HCEC 1CT (cell line): ENCODE results near the gene F5.

Experiments used
- DNase-seq: peaks from one replicate; pipeline ENCODE4 v3.0.0-alpha.2; 2017

F5 gene

GRCh38 chr1:169475806-169476387 is 110.4 kb downstream of the F5 start:
- no peak for DNase-seq

GRCh38 chr1:169474302-169474995 is 111.8 kb downstream of the F5 start:
- no peak for DNase-seq

GRCh38 chr1:169473347-169473746 is 112.9 kb downstream of the F5 start:
- DNase-seq: no peak

GRCh38 chr1:169472738-169473137 is 113.5 kb downstream of the F5 start:
- no peak for DNase-seq

GRCh38 chr1:169468982-169469381 is 117.3 kb downstream of the F5 start:
- DNase-seq: peak; percentile 14

GRCh38 chr1:169466259-169467230 is 119.7 kb downstream of the F5 start:
- DNase-seq: peak; percentile 53

- no peak for DNase-seq
Measured at GRCh38 chr1:169465281-169465680, 121.0 kb downstream of the F5 start.
